Fibroblast of the aortic adventitia (primary cell): ENCODE measurements around the gene PPP1R36. TPM values are rescaled to one million over a fixed set of nuclear protein-coding genes. Genes with fewer than 3 reads are reported as not detected.
A peak's percentile ranks its signal among the peaks of the same experiment; 100 is the strongest.
"Not testable (repeated sequence)": the region's sequence is repeated elsewhere in the genome, so short reads cannot be mapped to it uniquely, and the experiment has no call there.

Experiments
- DNase-seq: peaks from one replicate; pipeline ENCODE4 v3.0.0-alpha.2; 2010; ENCODE audit warnings: low read depth
- H3K4me3 ChIP-seq: 2 replicates; pipeline ENCODE4 v1.5.1; 2011; ENCODE audit warnings: low read depth, mild to moderate bottlenecking, control low read depth, low read length, moderate library complexity
- total RNA-seq: library from RNA; depleted of rRNA; stranded (reverse); fragments of >200 nt; gene quantifications from 2 replicates; pipeline ENCODE4 v1.2.3, GENCODE V29; 2012; ENCODE audit warnings: low replicate concordance
- TF ChIP-seq, protein P1 (sequence below): IDR thresholded peaks from 2 replicates; pipeline ENCODE4 v1.5.1; 2011; ENCODE audit warnings: mild to moderate bottlenecking, low read length, control low read depth, inconsistent platforms; ENCODE audit not compliant: insufficient read depth

PPP1R36 gene
- total RNA-seq, 1 donor, result 0.18 TPM

DNA sequence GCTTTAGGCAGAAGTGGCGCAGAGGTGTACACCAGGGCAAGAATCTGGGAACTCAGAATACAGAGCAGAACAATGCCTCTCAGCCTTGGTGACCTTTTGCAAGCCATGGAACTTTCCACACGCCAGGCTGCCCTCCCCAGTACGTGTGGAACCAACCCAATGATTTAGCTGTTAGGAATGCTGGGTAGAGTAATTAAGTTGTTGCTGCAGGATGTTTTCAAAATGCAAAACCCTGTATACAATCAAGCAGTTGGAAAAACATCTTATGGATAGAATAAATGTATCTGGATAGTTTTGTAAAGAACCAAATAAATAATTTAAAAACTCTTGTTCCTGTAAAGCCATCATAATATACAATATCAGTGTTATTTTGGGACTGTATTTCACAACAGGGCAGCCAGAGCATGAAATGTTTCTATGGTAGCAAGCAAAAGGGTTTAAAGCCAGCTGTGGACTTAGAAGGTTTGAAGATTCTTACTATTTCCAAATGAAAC lies 19.4 kb downstream of the PPP1R36 start:
- TF ChIP-seq, protein P1, sequence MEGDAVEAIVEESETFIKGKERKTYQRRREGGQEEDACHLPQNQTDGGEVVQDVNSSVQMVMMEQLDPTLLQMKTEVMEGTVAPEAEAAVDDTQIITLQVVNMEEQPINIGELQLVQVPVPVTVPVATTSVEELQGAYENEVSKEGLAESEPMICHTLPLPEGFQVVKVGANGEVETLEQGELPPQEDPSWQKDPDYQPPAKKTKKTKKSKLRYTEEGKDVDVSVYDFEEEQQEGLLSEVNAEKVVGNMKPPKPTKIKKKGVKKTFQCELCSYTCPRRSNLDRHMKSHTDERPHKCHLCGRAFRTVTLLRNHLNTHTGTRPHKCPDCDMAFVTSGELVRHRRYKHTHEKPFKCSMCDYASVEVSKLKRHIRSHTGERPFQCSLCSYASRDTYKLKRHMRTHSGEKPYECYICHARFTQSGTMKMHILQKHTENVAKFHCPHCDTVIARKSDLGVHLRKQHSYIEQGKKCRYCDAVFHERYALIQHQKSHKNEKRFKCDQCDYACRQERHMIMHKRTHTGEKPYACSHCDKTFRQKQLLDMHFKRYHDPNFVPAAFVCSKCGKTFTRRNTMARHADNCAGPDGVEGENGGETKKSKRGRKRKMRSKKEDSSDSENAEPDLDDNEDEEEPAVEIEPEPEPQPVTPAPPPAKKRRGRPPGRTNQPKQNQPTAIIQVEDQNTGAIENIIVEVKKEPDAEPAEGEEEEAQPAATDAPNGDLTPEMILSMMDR, result no peak
- DNase-seq, result peak; percentile 78
- no peak overlapping the region for H3K4me3 ChIP-seq

DNA sequence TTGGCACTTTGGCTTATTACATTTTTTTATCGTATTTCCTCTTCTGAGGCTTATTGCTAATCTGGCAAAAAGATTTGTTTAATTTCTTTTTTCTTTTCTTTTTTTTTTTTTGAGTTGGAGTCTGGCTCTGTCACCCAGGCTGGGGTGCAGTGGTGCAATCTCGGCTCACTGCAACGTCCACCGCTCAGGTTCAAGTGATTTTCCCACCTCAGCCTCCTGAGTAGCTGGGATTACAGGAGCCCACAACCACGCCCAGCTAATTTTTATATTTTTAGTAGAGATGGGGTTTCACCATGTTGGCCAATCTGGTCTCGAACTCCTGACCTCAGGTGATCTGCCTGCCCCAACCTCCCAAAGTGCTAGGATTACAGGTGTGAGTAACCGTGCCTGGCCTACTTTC lies 19.9 kb downstream of the PPP1R36 start:
- not testable (repeated sequence) for H3K4me3 ChIP-seq, DNase-seq

DNA sequence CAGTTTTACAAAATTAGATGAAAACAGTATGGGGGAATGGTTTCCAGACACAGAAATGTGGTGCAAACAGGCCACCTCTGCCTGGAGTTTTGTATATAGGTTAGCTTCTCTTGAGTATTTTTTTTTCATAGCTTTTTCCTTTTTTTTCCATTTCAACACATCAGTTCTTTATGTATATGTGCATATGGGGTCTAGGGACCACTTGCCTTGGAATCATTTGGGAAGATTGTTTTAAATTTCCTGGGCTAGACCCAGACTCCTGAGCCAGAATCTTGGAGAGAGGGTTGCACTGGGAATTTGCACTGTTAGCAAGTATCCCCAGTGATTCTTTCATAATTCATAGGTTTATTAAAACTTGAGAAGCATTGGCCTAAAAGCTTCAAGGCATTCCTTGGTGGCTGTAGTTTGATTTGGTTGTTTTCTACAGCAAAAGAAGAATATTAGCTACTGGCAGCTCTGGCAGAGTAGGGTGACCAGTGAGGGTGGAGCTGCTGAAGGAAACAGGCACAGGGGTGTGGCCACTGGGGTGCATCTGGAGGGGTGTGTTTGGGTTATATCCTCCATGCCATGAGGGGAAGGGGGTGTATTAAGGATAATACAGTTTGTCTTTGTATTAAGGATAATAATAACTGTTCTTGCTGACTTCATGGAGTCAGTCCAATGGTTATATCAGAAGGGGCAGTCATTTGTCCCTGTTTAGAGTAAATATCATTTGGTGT lies 22.8 kb downstream of the PPP1R36 start:
- H3K4me3 ChIP-seq, result no peak overlapping the region
- TF ChIP-seq, protein P1, result no peak
- no peak for DNase-seq

DNA sequence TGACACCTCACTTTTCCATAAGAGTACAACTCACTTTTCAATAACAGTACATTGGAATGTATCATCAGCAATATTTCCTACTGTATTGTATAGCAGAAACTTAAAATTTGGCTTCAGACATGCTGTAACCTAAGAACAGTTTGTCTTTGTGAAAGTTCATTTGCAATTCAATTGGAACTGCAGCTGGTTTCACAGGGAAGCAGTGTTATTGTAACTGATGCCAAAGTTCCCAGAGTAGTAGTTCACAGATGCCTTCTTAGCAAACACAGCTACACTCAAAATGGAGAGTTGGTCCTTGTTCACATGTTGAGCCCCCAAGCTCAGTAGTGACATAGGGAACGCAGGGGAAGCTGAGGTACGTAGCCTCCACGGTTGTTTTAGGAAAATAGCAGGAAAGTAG lies 23.3 kb downstream of the PPP1R36 start:
- DNase-seq, result no peak
- TF ChIP-seq, protein P1, result no peak
- no peak overlapping the region for H3K4me3 ChIP-seq

DNA sequence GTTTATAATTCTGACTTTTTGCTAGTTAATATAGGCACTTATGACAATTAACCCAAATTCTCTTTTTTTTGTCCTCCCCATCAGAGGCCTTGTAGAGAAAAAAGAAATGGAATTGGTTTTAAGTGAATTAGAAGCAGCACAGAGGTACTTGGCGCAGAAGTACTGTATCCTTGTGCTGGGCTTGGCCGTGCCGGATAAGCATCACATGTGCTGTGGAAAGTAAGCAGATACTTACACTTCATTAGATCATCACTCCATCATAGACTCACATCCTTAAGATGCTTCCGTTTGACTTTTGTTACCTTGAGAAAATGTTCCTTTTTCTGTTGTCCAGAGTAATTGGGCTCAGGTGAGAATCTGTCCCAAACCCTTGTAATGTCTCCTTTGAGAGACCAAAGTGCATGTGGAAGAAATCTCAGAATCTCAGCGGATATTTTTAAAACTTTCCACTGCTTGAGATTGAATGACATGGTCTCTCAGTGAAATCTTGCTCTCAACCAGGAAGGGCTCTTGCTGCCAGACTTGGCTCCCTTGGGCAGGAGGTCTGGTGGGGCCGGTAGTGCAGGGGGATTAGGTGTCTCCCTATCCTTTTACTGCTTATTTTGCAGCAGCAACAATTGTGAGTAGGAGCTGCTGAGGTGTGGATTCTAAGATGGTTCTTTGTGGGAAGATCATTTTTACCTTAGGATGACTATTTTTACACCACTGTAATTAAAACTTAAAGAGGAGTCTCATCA lies 24.8 kb downstream of the PPP1R36 start:
- no peak for DNase-seq
- no peak overlapping the region for H3K4me3 ChIP-seq
- TF ChIP-seq, protein P1, result no peak

DNA sequence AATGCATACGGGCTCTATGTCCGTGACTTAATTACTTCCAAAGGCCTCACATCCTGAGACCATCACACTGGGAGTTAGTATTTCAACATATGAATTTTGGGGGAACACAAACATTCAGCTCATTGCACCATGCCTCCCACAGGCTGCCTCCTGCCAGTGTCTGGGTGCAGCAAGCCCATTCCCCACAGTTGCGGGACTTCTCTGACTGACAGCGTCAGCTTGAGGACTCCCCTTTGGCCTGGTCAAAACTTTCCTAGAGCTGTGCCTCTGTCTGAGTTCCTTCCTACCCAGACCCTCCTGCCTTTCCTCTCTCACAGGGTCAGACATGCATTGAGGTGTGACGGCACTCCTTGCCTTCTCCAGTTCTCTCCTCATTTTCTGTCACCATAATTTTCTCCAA lies 27.4 kb downstream of the PPP1R36 start:
- DNase-seq, result no peak
- TF ChIP-seq, protein P1, result no peak

DNA sequence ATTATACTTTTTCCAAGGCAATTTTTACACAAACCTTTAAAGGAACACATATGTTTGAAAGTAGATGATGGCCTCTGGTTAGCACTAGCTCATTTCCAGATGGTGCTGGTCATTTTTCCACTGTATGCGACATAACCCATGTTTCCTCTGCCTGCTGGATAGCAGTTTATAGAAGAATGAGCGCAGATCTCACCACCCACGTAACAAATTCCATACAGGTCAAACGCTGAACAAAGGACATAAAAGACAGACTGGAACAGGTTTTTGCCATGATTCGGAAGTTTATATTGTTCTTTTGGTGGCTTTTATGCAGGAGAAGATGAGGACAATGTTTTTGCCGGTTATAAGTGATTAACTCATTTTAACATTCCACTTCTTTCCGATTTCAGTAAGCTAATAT lies 30.7 kb downstream of the PPP1R36 start:
- no peak for DNase-seq
- H3K4me3 ChIP-seq, result no peak overlapping the region
- TF ChIP-seq, protein P1, result no peak

More for the DNA sequence above, 27.4 kb downstream of the PPP1R36 start:
- H3K4me3 ChIP-seq, result no peak overlapping the region
